NT2/D1 (cell line): ENCODE data around the gene MIXL1.

Experiments
- DNase-seq: peaks from one replicate; pipeline ENCODE4 v3.0.0-alpha.2; 2011; ENCODE audit warnings: low read depth, low spot score
- H3K27me3 ChIP-seq: 2 replicates; pipeline ENCODE4 v1.6.0; 2011; ENCODE audit warnings: mild to moderate bottlenecking; ENCODE audit not compliant: insufficient read length, insufficient read depth
- H3K36me3 ChIP-seq: 2 replicates; pipeline ENCODE4 v1.6.1; 2011; ENCODE audit warnings: mild to moderate bottlenecking, low read length, mixed read lengths; ENCODE audit not compliant: insufficient read depth, insufficient read length
- H3K4me1 ChIP-seq: 2 replicates; pipeline ENCODE4 v1.5.1; 2011; ENCODE audit not compliant: insufficient read depth, insufficient read length
- H3K4me3 ChIP-seq: 2 replicates; pipeline ENCODE4 v1.5.1; 2011; ENCODE audit warnings: low read depth; ENCODE audit not compliant: insufficient read length
- H3K9ac ChIP-seq: 2 replicates; pipeline ENCODE4 v1.6.0; 2011; ENCODE audit warnings: low read depth; ENCODE audit not compliant: insufficient read length
- H3K9me3 ChIP-seq: 2 replicates; pipeline ENCODE4 v1.5.1; 2011; ENCODE audit warnings: mild to moderate bottlenecking, low read length; ENCODE audit not compliant: insufficient read depth
- SUZ12 ChIP-seq: IDR thresholded peaks from 2 replicates; pipeline ENCODE4 v1.6.1; 2011; ENCODE audit not compliant: insufficient read length, insufficient read depth; ENCODE audit errors: extremely low read depth
- YY1 ChIP-seq: IDR thresholded peaks from 2 replicates; pipeline ENCODE4 v1.6.1; 2011; ENCODE audit not compliant: insufficient read length, insufficient read depth
- ZNF274 ChIP-seq: IDR thresholded peaks from 2 replicates; pipeline ENCODE4 v1.6.1; 2011; ENCODE audit warnings: mild to moderate bottlenecking, low read depth, low read length

The MIXL1 gene

DNA sequence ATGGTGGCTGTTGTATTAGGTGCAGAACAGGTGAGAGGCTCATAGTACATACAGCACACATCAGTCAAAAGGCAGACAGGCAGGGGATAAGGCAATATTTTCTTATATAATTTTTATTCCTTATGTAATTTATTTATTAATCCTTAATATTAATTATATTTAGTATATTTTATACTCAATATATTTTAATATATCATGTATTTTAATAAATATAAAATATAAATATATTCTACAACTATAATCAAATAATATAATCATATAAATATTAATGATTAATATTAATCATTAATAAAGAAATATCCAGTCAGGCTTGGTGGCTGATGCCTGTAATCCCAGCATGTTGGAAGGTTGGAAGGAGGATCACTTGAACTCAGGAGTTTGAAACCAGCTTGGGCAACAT, 19.3 kb upstream of the MIXL1 start:
- no peaks in the 10 kb centered on the region for H3K27me3 ChIP-seq
- H3K9me3 ChIP-seq = no peaks in the 10 kb centered on the region
- no peaks in the 10 kb centered on the region for H3K36me3 ChIP-seq
- TF ChIP-seq YY1 (no peak), SUZ12 (no peak), ZNF274 (no peak)
- DNase-seq = no peak
- no peaks in the 10 kb centered on the region for H3K4me1 ChIP-seq
- no peak overlapping the region for H3K9ac ChIP-seq
- no peak overlapping the region for H3K4me3 ChIP-seq

- H3K4me3 ChIP-seq = no peak overlapping the region
- H3K9me3 ChIP-seq = no peaks in the 10 kb centered on the region
- no peak for DNase-seq
- H3K36me3 ChIP-seq = no peaks in the 10 kb centered on the region
- TF ChIP-seq ZNF274 = no peak
- no peak for TF ChIP-seq YY1
- TF ChIP-seq SUZ12 = no peak
- H3K9ac ChIP-seq = no peak overlapping the region
- no peaks in the 10 kb centered on the region for H3K27me3 ChIP-seq
- H3K4me1 ChIP-seq = peaks cover 10% of the 10 kb centered on the region
These were observed 16.4 kb upstream of the MIXL1 start for GRCh38 chr1:226207048-226207447.

DNA sequence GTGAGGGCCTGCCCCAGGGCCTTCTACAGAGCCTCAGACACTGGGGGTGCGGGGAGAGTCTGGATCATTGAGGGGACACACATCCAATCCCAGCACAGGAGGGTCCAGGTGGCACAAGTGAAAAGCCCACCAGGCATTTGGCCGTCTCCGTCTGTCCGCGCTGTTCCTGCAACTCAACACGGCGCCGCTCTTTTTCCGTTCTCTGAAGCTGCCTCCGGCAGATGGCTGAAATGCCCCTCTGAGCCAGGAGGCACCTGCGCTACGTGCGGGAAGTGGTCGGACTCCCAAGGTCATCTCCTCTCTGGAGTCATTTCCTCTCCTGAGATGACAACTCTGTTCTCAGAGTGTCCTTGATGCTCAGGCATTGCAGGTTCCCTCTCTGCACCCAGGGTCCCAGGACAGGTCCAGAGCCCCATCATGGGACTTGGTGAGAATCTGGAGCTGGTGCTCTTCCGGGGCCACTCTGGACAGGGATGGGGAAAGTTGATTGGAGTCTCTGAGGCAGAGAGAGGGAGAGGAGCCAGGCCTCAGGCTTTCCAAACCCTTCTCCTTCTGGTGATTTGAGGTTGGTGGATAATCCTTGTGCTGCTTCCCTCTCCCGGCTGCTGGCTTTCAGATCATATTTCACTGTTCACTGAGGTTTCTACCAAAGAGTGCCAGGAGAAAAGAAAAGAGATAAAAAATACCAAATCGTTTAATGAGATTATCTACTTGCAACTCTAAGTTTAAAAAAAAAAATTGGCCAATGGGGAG, 14.0 kb upstream of the MIXL1 start:
- no peak for TF ChIP-seq ZNF274
- TF ChIP-seq YY1 = no peak
- no peak overlapping the region for H3K9ac ChIP-seq
- no peaks in the 10 kb centered on the region for H3K27me3 ChIP-seq
- no peaks in the 10 kb centered on the region for H3K36me3 ChIP-seq
- H3K9me3 ChIP-seq = no peaks in the 10 kb centered on the region
- no peak for DNase-seq
- peaks cover 17% of the 10 kb centered on the region for H3K4me1 ChIP-seq
- no peak overlapping the region for H3K4me3 ChIP-seq

- H3K27me3 ChIP-seq = no peaks in the 10 kb centered on the region
- no peaks in the 10 kb centered on the region for H3K9me3 ChIP-seq
- H3K4me3 ChIP-seq = no peak overlapping the region
- no peaks in the 10 kb centered on the region for H3K36me3 ChIP-seq
- TF ChIP-seq ZNF274 (no peak), YY1 (no peak), SUZ12 (no peak)
- H3K4me1 ChIP-seq = peaks cover 21% of the 10 kb centered on the region
- no peak for DNase-seq
- H3K9ac ChIP-seq = no peak overlapping the region
These were observed 12.8 kb upstream of the MIXL1 start for GRCh38 chr1:226210571-226211176.

DNA sequence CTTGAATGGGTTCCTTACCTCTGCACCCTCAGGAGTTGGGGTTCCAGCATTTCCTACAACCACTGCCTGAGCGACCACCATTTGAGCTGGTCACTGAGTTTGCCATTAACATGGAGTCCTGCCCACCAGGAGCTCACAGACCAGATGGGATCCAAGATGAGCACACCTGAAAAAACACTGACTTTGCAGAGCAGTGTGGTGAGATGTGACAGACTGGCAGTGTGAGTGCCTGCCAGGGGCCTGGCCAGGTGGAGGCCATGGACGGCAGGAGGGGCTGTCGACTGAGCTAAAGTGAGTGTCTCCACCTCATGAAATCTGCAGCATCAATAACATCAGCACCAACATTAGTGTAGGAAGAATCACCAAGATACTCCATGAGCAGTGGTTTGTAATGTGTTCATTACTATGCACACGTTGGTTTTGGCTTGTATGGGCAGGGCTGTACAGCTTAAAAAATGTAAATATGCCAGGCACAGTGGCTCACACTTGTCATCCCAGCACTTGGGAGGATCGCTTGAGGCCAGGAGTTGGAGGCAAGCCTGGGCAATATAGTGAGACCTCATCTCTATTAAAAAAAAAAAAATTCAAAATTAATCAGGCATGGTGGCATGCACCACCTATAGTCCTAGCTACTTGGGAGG, 12.2 kb upstream of the MIXL1 start:
- TF ChIP-seq SUZ12 = no peak
- no peak for TF ChIP-seq ZNF274
- no peak for TF ChIP-seq YY1
- Histone ChIP-seq H3K9me3 (no peaks in the 10 kb centered on the region), H3K36me3 (no peaks in the 10 kb centered on the region), H3K27me3 (no peaks in the 10 kb centered on the region), H3K4me3 (no peak overlapping the region), H3K9ac (no peak overlapping the region), H3K4me1 (peaks cover 21% of the 10 kb centered on the region)
- no peak for DNase-seq

GRCh38 chr1:226212545-226212944, 10.9 kb upstream of the MIXL1 start:
- Histone ChIP-seq H3K4me1 (peaks cover 21% of the 10 kb centered on the region), H3K4me3 (no peak overlapping the region), H3K27me3 (no peaks in the 10 kb centered on the region), H3K9ac (no peak overlapping the region), H3K9me3 (no peaks in the 10 kb centered on the region), H3K36me3 (no peaks in the 10 kb centered on the region)
- TF ChIP-seq ZNF274 (no peak), YY1 (no peak), SUZ12 (no peak)
- DNase-seq = no peak

GRCh38 chr1:226215239-226215638, 8.2 kb upstream of the MIXL1 start:
- H3K4me3 ChIP-seq = no peak overlapping the region
- TF ChIP-seq SUZ12 (no peak), YY1 (no peak), ZNF274 (no peak)
- peaks cover 18% of the 10 kb centered on the region for H3K4me1 ChIP-seq
- no peak for DNase-seq
- no peaks in the 10 kb centered on the region for H3K9me3 ChIP-seq
- H3K36me3 ChIP-seq = no peaks in the 10 kb centered on the region
- H3K9ac ChIP-seq = no peak overlapping the region
- H3K27me3 ChIP-seq = no peaks in the 10 kb centered on the region
